A673 (cell line): ENCODE measurements around the gene SORL1.

ENCODE experiments used
- CTCF ChIP-seq: fragments of 300-800, 200-600 bp; sonication (generic); conservative IDR thresholded peaks from 2 replicates; pipeline ENCODE4 v1.5.1; 2017; ENCODE audit warnings: low read depth, mild to moderate bottlenecking, antibody characterized with exemption, low read length, moderate library complexity, mixed read lengths
- EZH2 ChIP-seq: fragments of 200-600 bp; sonication (generic); IDR thresholded peaks from 2 replicates; pipeline ENCODE4 v1.6.1; 2017; ENCODE audit warnings: borderline replicate concordance, low read depth, mild to moderate bottlenecking, mixed read lengths, antibody characterized with exemption, low read length; ENCODE audit not compliant: poor library complexity, severe bottlenecking

DNA sequence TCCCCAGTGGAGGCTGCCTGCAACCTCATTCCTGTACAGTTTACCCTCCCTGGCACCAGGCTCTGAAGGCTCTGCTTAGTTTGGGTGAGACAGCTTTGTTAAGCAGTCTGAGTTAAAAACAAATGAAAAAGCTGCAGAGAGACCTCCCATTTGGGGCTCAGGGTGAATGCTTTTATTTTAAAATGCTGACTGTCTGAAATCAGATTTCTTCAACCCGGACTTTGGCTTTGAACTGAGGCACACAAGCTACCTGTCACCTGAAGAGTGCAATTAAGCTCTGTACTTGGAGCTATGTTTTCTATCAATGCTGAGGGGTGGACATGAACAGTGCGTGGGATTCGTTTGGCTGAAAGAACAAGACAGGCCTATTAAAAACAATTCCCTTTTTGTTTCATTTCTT lies 218.2 kb downstream of the SORL1 start:
- TF ChIP-seq CTCF, result no peak
- TF ChIP-seq EZH2, result no peak
